Heart left ventricle (tissue), 16 donors: ENCODE data around the gene DCP2. TPM values are rescaled to one million over a fixed set of nuclear protein-coding genes. Genes with fewer than 3 reads are reported as not detected.

Experiments used
- ATAC-seq, 4 donors: fragments of 200-7000 bp; cut with Tn5 transposase; one replicate each; pipeline ENCODE4 v1.9.1; 2020 to 2022; ENCODE audit warnings: moderate library complexity in 4 of 4, mild to moderate bottlenecking in 3 of 4, moderate number of reproducible peaks in 1 of 4
- DNase-seq, 5 donors: peaks; one replicate each; pipeline ENCODE4 v3.0.0-alpha.2; 2020
- H3K27ac ChIP-seq, 12 donors: fragments of 200-600 bp; sonication (generic) in 4 of 12; one replicate each; pipeline versions ENCODE4 v1.5.0 to v1.8.0; 2016 to 2022; ENCODE audit warnings: mild to moderate bottlenecking in 2 of 12
- H3K27me3 ChIP-seq, 9 donors: fragments of 200-600 bp; sonication (generic) in 2 of 9; one replicate each; pipeline versions ENCODE4 v1.5.1 to v1.8.0; 2016 to 2022; ENCODE audit warnings: mild to moderate bottlenecking in 3 of 9
- H3K36me3 ChIP-seq, 9 donors: fragments of 200-600 bp; sonication (generic) in 2 of 9; one replicate each; pipeline versions ENCODE4 v1.5.0 to v1.8.0; 2018 to 2022; ENCODE audit warnings: mild to moderate bottlenecking in 2 of 9
- H3K4me1 ChIP-seq, 12 donors: fragments of 200-600 bp; sonication (generic) in 4 of 12; one replicate each; pipeline versions ENCODE4 v1.5.0 to v1.8.0; 2016 to 2022; ENCODE audit warnings: mild to moderate bottlenecking in 3 of 12
- H3K4me3 ChIP-seq, 12 donors: fragments of 200-600 bp; sonication (generic) in 4 of 12; one replicate each; pipeline versions ENCODE4 v1.5.0 to v1.8.0; 2017 to 2022; ENCODE audit warnings: mild to moderate bottlenecking in 9 of 12, moderate library complexity in 4 of 12
- H3K9me3 ChIP-seq, 12 donors: fragments of 200-600 bp; sonication (generic) in 4 of 12; one replicate each; pipeline versions ENCODE4 v1.5.0 to v1.8.0; 2016 to 2022; ENCODE audit warnings: mild to moderate bottlenecking in 1 of 12
- POLR2A ChIP-seq, 2 donors: fragments of 450-650 bp; IDR thresholded peaks; one replicate each; pipeline ENCODE4 v1.6.1; 2017; ENCODE audit warnings: antibody characterized with exemption in 2 of 2, mild to moderate bottlenecking in 2 of 2, moderate library complexity in 2 of 2
- WGBS, 4 donors: extraction: QIAGEN DNeasy Blood & Tissue Kit in 2 of 4; methylation state at CpG; one replicate each; pipeline versions ENCODE4 v1.1.5 to v1.1.7; 2013 to 2018; 5-methylcytosine and 5-hydroxymethylcytosine counted together
- intact Hi-C, 10 donors: fragments of 100-400 bp; cut with DNase I; formaldehyde crosslinking; loops; one replicate each; pipeline versions ENCODE4 v1.11.1 to v1.14.2; 2022
- polyA plus RNA-seq, 2 donors: library from polyadenylated mRNA; stranded (reverse); fragments of 200-250 nt; gene quantifications; one replicate each; pipeline ENCODE4 v1.2.3, GENCODE V29; 2013
- total RNA-seq, 9 donors: library from RNA; depleted of rRNA in 2 of 9; stranded (reverse); fragments of >200 nt in 2 of 9; fragmentation: NEBNext Ultra II Directional in 3 of 9; extraction: Animal tissue kit (Norgen Biotek cat#: 25700) in 3 of 9; gene quantifications; one replicate each; pipeline versions ENCODE4 v1.1.0 to v1.2.4, GENCODE V29; 2016 to 2023
- TF ChIP-seq, protein P1 (sequence below), 12 donors: fragments of 200-600 bp; sonication (generic) in 4 of 12; IDR thresholded peaks; one replicate each; pipeline versions ENCODE4 v1.5.0 to v1.8.0; 2018 to 2022; ENCODE audit warnings: antibody characterized with exemption in 12 of 12, mild to moderate bottlenecking in 5 of 12
- donor health status: ischemic (EF 13 %, LVEDD 7.1; RV severe dilation, severe dysfunction).
- donor health status: healthy with polysubstance abuse.
- donor health status: DM: no; HTN: yes; CAD: no.
- donor health status: DM: no; HTN: no; CAD: no.
- donor health status: ischemic (EF 25% LVEDD 6.9; RV normal size, moderate dysfunction).
- donor health status: ischemic (EF 25% LVEDD 5.7; RV mildly dilated, moderate dysfunction).
- donor health status: healthy.
- donor health status: DM: yes; HTN: yes; CAD: no.
- donor health status: ischemic (EF 35%, LVEDD 5.7; RV mildly dilated, moderate dysfunction).
- donor health status: nonischemic (EF 11% LVEDD 7.7; RV severe dilation, severe dysfunction).
- donor health status: DM: yes; HTN: yes; CAD: no.
- donor health status: PGD.
- donor health status: ischemic (EF 29% LVEDD 5.4; RV normal size, mild dysfunction).
- donor health status: nonischemic (EF 23%, LVEDD 6.1; RV moderate dilation, normal function).

Gene DCP2
- total and polyA plus RNA-seq, 11 donors = 3.4 to 36.0 (median 16.0) TPM

GRCh38 chr5:113060408-113061025 lies 83.9 kb downstream of the DCP2 start:
- ATAC-seq (no peak), DNase-seq (no peak)
- Histone ChIP-seq H3K4me1 (peaks cover 0 to 37% (median 11%) of the 10 kb centered on the region in 12 donors), H3K27ac (no peak overlapping the region), H3K9me3 (no peaks in the 10 kb centered on the region), H3K4me3 (no peak overlapping the region), H3K27me3 (no peaks in the 10 kb centered on the region), H3K36me3 (peaks cover 0 to 80% (median 34%) of the 10 kb centered on the region in 9 donors)
- WGBS, 4 donors = 94 to 100% (median 96%) methylated on average over 4 of the region's 4 CpGs
- TF ChIP-seq, protein P1, sequence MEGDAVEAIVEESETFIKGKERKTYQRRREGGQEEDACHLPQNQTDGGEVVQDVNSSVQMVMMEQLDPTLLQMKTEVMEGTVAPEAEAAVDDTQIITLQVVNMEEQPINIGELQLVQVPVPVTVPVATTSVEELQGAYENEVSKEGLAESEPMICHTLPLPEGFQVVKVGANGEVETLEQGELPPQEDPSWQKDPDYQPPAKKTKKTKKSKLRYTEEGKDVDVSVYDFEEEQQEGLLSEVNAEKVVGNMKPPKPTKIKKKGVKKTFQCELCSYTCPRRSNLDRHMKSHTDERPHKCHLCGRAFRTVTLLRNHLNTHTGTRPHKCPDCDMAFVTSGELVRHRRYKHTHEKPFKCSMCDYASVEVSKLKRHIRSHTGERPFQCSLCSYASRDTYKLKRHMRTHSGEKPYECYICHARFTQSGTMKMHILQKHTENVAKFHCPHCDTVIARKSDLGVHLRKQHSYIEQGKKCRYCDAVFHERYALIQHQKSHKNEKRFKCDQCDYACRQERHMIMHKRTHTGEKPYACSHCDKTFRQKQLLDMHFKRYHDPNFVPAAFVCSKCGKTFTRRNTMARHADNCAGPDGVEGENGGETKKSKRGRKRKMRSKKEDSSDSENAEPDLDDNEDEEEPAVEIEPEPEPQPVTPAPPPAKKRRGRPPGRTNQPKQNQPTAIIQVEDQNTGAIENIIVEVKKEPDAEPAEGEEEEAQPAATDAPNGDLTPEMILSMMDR (IDR thresholded peaks at IDR 0.05) = no peak
- no peak for TF ChIP-seq POLR2A (IDR thresholded peaks at IDR 0.05)
- intact Hi-C loops = loop anchor here in 1 of 10 donors (5.0 kb wide), 1 partner anchor 237 kb away; no protein-coding TSS in a partner anchor

GRCh38 chr5:113061846-113062780 lies 85.5 kb downstream of the DCP2 start:
- DNase-seq (no peak), ATAC-seq (no peak)
- Histone ChIP-seq H3K36me3 (peaks cover 0 to 80% (median 37%) of the 10 kb centered on the region in 9 donors), H3K4me1 (peaks cover 0 to 37% (median 11%) of the 10 kb centered on the region in 12 donors), H3K27ac (no peak overlapping the region), H3K27me3 (no peaks in the 10 kb centered on the region), H3K9me3 (no peaks in the 10 kb centered on the region), H3K4me3 (no peak overlapping the region)
- WGBS, 4 donors = 62 to 72% (median 67%) methylated on average over 5 of the region's 5 CpGs
- intact Hi-C loops = loop anchor here in 1 of 10 donors (5.0 kb wide), 1 partner anchor 235 kb away; no protein-coding TSS in a partner anchor
- TF ChIP-seq POLR2A (IDR thresholded peaks at IDR 0.05) = no peak
- TF ChIP-seq, protein P1 (IDR thresholded peaks at IDR 0.05) = no peak

DNA sequence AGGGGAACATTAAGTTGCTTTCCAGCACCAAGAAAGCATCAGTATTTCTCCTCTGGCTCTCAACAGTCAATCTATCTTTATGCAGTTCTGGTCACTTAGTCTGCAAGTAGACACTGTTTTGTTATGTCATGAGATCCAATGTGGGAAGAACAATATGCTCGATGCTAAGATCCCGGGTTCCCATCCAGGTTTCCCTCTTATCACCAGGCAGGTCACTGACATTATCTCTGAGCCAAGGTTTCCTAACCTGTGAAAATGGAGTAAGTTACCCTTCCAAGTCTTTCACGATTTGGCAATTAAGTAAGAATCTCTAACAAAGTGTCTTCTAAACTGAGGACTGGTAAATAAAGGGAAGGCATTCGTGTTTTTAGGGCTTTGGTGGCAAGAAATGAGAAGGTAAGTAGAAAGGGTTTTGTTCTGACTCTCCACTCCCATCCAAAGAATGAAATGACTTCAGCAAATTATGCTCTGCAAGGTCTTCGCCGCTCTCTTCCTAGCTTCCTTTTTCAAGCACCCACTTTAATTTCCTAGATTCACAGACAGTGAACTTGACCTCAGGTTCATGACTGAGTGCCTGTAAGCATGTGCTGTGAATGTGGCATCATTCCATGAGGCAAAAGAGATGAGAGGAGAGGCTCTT lies 86.4 kb downstream of the DCP2 start:
- H3K36me3 ChIP-seq = peaks cover 0 to 83% (median 46%) of the 10 kb centered on the region in 9 donors
- no peak for DNase-seq
- H3K4me3 ChIP-seq = no peak overlapping the region
- no peaks in the 10 kb centered on the region for H3K9me3 ChIP-seq
- intact Hi-C loops = loop anchor here in 1 of 10 donors (5.0 kb wide), 1 partner anchor 234 kb away; no protein-coding TSS in a partner anchor
- H3K27ac ChIP-seq = no peak overlapping the region
- ATAC-seq = no peak
- H3K4me1 ChIP-seq = peaks cover 0 to 37% (median 11%) of the 10 kb centered on the region in 12 donors
- 81 to 89% (median 88%) methylated on average over 6 of the region's 6 CpGs for WGBS, 4 donors
- TF ChIP-seq POLR2A (IDR thresholded peaks at IDR 0.05) = no peak
- TF ChIP-seq, protein P1 (IDR thresholded peaks at IDR 0.05) = no peak
- H3K27me3 ChIP-seq = no peaks in the 10 kb centered on the region
